GM12892 (cell line): Measurements from ENCODE around the gene PRR27.

ENCODE experiments used
- POLR2A ChIP-seq: IDR thresholded peaks from 2 replicates; pipeline ENCODE4 v1.6.1; 2011; ENCODE audit warnings: low read depth, low read length, control low read depth
- POLR2AphosphoS5 ChIP-seq: IDR thresholded peaks from 2 replicates; pipeline ENCODE4 v1.6.1; 2011; ENCODE audit warnings: low read depth, low read length, control low read depth

- TF ChIP-seq POLR2AphosphoS5 (no peak), POLR2A (no peak)
These were observed 43.8 kb downstream of the PRR27 start for GRCh38 chr4:70197842-70198241.
